Stimulated activated naive CD4-positive, alpha-beta T cell (primary cell): ENCODE results near the gene FAM149A.

Experiments
- DNase-seq, 6 experiments: peaks; one replicate each; lab custom pipeline; 2025; lab: John Stamatoyannopoulos, UW

The FAM149A gene

GRCh38 chr4:186202490-186203140, 98.1 kb downstream of the FAM149A start:
- DNase-seq, result no peak

DNA sequence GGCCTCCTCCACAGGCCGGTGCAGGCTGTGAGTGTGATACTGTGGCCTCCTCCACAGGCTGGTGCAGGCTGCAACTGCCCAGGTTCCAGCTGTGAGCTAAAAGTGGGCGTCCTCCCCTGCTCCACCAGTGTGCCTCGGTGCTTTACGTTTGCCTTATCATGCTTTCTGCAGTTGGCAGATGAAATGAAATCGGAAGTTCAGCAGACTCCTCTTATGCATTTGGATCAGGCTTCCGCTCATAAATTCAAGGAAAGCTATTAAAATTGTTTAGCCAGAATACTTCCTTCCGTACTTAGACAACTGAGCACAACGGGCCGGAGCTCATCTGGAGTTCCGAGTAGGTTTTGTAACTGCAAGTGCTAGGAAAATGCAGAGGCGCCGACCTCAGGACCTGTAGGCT, 98.9 kb downstream of the FAM149A start:
- peak in 2 of 6 experiments; percentile 20 to 31 for DNase-seq

DNA sequence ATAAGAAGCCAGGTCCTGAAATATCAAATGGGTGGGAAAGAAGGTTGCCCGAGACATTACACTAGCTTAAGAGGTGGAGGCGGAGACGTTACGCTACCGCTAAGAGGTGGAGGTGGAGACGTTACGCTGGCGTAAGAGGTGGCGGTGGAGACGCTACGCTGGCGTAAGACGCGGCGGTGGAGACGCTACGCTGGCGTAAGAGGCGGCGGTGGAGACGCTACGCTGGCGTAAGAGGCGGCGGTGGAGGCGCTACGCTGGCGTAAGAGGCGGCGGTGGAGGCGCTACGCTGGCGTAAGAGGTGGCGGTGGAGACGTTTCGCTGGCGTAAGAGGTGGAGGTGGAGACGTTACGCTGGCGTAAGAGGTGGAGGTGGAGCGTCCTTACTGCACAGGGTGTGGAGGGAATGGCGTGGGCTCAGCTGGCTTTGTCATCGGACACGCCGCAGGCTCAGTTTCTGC, 99.6 kb downstream of the FAM149A start:
- DNase-seq, result peak in 5 of 6 experiments; percentile 18 to 81 (median 76)

DNA sequence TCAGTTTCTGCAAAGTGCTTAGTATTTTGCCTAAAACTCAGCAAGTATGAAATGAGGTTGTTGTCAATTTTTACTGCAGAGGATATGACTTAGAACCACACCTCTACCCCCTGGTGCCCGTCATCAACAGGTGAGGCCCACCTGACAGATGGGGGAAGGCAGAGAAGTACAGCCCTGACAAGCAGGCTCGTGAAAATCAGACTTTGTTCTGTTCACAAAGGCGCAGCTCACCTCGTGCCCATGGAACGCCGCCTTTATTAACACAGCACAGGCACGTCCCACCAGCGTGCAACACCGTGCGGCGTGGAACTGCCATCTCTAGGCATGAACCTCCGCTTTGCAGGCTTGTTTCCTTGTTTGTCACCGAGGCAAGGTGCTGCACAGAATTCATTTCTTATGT, 100.2 kb downstream of the FAM149A start:
- peak in 1 of 6 experiments; percentile 14 for DNase-seq

- DNase-seq, result no peak
Measured at GRCh38 chr4:186205156-186205555, 100.7 kb downstream of the FAM149A start.

DNA sequence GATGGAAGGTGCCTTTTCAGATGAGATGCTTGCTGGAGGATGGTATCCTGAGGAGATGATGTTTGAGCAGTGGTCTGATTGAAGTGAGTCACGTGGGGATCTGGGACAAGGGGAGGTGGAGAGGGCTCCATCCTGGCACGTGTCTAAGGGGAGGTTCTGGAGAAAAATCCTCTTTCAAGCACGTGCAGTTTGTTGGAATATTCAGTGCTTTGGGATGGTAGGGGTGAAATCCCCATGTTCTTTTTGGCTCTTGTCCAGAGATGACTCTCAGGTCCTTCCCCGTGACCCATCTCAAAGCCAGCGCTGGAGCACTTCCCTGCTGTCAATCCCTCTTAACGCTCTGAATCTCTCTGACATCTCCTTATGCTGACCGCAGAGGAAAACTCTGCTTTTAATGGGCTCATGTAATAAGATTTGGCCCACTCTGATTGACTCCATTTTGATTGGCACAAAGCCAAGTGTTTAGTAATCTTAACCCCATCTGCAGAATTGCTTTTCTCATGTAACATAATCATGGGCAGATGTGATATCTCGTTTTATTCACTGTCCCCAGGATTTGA, 112.0 kb downstream of the FAM149A start:
- DNase-seq, result no peak

- DNase-seq, result no peak
Measured at GRCh38 chr4:186217733-186218293, 113.3 kb downstream of the FAM149A start.

GRCh38 chr4:186221624-186222023, 117.1 kb downstream of the FAM149A start:
- DNase-seq, result no peak
